ENCODE data around the gene KRT74.

Gene KRT74

GRCh38 chr12:52617403-52617785 lies 43.8 kb upstream of the KRT74 start:
- no peak for TF ChIP-seq TAF1 (IDR thresholded peaks at IDR 0.05; ENCODE audit: low read depth)
- no peak for TF ChIP-seq RAD21 (IDR thresholded peaks at IDR 0.05; ENCODE audit: low read depth)
- no peak for TF ChIP-seq EP300 (IDR thresholded peaks at IDR 0.05; ENCODE audit: borderline replicate concordance)
- TF ChIP-seq, protein P1, sequence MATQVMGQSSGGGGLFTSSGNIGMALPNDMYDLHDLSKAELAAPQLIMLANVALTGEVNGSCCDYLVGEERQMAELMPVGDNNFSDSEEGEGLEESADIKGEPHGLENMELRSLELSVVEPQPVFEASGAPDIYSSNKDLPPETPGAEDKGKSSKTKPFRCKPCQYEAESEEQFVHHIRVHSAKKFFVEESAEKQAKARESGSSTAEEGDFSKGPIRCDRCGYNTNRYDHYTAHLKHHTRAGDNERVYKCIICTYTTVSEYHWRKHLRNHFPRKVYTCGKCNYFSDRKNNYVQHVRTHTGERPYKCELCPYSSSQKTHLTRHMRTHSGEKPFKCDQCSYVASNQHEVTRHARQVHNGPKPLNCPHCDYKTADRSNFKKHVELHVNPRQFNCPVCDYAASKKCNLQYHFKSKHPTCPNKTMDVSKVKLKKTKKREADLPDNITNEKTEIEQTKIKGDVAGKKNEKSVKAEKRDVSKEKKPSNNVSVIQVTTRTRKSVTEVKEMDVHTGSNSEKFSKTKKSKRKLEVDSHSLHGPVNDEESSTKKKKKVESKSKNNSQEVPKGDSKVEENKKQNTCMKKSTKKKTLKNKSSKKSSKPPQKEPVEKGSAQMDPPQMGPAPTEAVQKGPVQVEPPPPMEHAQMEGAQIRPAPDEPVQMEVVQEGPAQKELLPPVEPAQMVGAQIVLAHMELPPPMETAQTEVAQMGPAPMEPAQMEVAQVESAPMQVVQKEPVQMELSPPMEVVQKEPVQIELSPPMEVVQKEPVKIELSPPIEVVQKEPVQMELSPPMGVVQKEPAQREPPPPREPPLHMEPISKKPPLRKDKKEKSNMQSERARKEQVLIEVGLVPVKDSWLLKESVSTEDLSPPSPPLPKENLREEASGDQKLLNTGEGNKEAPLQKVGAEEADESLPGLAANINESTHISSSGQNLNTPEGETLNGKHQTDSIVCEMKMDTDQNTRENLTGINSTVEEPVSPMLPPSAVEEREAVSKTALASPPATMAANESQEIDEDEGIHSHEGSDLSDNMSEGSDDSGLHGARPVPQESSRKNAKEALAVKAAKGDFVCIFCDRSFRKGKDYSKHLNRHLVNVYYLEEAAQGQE (IDR thresholded peaks at IDR 0.05; ENCODE audit: low read depth), result no peak
- no peak for TF ChIP-seq CEBPB (IDR thresholded peaks at IDR 0.05)
- TF ChIP-seq YY1 (IDR thresholded peaks at IDR 0.05; ENCODE audit: low read depth), result no peak
- no peak for TF ChIP-seq CREB1 (IDR thresholded peaks at IDR 0.05; ENCODE audit: low read depth)
- TF ChIP-seq TCF12 (IDR thresholded peaks at IDR 0.05; ENCODE audit: low read depth), result no peak
- no peak for TF ChIP-seq TEAD4 (IDR thresholded peaks at IDR 0.05)
- no peak for TF ChIP-seq ZBTB7A (IDR thresholded peaks at IDR 0.05; ENCODE audit: low read depth)
- TF ChIP-seq NFIC (IDR thresholded peaks at IDR 0.05), result no peak
- TF ChIP-seq MAX (IDR thresholded peaks at IDR 0.05), result no peak
- TF ChIP-seq FOXM1 (IDR thresholded peaks at IDR 0.05; ENCODE audit: borderline replicate concordance, low read depth), result no peak
- no peak for TF ChIP-seq EGR1 (IDR thresholded peaks at IDR 0.05)
- TF ChIP-seq, protein P2, sequence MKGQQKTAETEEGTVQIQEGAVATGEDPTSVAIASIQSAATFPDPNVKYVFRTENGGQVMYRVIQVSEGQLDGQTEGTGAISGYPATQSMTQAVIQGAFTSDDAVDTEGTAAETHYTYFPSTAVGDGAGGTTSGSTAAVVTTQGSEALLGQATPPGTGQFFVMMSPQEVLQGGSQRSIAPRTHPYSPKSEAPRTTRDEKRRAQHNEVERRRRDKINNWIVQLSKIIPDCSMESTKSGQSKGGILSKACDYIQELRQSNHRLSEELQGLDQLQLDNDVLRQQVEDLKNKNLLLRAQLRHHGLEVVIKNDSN (IDR thresholded peaks at IDR 0.05), result no peak

GRCh38 chr12:52616680-52617402 lies 43.2 kb upstream of the KRT74 start:
- TF ChIP-seq TAF1 (IDR thresholded peaks at IDR 0.05; ENCODE audit: low read depth), result no peak
- no peak for TF ChIP-seq TEAD4 (IDR thresholded peaks at IDR 0.05)
- TF ChIP-seq TCF12 (IDR thresholded peaks at IDR 0.05; ENCODE audit: low read depth), result no peak

DNA sequence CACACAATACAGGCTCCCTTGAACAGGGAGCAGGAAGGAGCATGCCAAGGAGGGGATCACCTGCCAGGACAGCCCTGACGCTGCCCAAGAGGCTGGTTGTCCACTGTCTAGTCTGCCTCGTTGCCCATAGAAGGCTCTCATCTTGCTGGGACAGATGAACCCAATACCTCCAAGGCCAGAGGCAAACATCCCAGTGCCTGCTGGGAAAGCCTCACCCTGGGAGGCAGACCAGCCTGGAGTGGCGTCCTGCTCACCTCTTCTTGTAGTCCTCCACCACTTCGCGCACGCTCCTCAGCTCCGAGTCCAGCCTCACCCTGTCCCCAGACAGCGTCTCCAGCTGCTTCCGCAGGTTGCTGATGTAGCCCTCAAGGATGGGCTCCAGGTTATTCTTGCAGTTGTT lies 42.3 kb upstream of the KRT74 start:
- TF ChIP-seq TCF12 (IDR thresholded peaks at IDR 0.05; ENCODE audit: low read depth), result no peak
- TF ChIP-seq, protein P1 (IDR thresholded peaks at IDR 0.05; ENCODE audit: low read depth), result no peak
- TF ChIP-seq, protein P2 (IDR thresholded peaks at IDR 0.05), result no peak
- no peak for TF ChIP-seq MAX (IDR thresholded peaks at IDR 0.05)
- no peak for TF ChIP-seq TEAD4 (IDR thresholded peaks at IDR 0.05)
- TF ChIP-seq YY1 (IDR thresholded peaks at IDR 0.05; ENCODE audit: low read depth), result no peak
- TF ChIP-seq EP300 (IDR thresholded peaks at IDR 0.05; ENCODE audit: borderline replicate concordance), result no peak
- TF ChIP-seq ZBTB7A (IDR thresholded peaks at IDR 0.05; ENCODE audit: low read depth), result no peak
- no peak for TF ChIP-seq EGR1 (IDR thresholded peaks at IDR 0.05)
- no peak for TF ChIP-seq RAD21 (IDR thresholded peaks at IDR 0.05; ENCODE audit: low read depth)
- no peak for TF ChIP-seq CEBPB (IDR thresholded peaks at IDR 0.05)
- no peak for TF ChIP-seq TAF1 (IDR thresholded peaks at IDR 0.05; ENCODE audit: low read depth)
- TF ChIP-seq NFIC (IDR thresholded peaks at IDR 0.05), result no peak
- no peak for TF ChIP-seq CREB1 (IDR thresholded peaks at IDR 0.05; ENCODE audit: low read depth)
- TF ChIP-seq FOXM1 (IDR thresholded peaks at IDR 0.05; ENCODE audit: borderline replicate concordance, low read depth), result no peak

GRCh38 chr12:52615208-52615868 lies 41.7 kb upstream of the KRT74 start:
- TF ChIP-seq EGR1 (IDR thresholded peaks at IDR 0.05) (no peak), TEAD4 (IDR thresholded peaks at IDR 0.05) (no peak), YY1 (IDR thresholded peaks at IDR 0.05; ENCODE audit: low read depth) (no peak), CEBPB (IDR thresholded peaks at IDR 0.05) (no peak)

DNA sequence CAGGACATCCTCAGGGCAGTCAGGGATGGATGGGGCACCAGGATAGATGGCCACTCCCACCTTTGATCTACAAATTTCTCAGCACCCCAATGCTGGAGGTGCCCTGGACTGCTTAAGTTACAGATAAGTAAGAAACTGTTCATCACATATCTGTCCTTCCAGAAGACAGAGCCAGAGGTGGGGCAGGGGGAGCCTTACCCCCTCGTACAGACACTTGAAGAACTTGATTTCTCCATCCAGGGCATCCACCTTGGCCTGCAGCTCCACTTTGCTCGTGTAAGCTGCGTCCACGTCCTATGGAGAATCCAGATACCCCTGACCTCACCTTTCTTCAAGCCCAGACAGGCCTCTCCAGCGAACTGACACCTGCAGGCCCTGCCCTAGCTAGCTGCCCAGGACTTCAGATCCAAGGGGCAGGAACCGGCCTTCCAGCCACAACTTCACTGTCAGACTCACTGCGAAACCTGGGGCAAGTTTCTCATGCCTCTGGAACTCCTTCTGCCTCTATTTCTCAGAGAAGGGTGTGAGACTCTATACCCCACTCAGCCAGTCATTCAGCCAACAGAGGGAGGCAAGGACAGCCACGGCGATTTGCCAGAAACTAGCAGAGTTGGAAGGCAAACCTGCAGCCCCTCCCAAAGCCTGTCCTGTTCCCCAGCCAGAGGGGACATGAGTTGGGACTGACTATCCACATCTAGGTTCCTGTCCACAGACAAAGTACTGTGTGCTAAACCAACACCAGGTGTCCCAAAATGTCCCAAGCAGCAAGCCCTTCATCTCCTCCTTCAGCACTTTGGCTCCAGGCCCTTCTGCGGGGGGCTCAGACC lies 41.0 kb upstream of the KRT74 start:
- TF ChIP-seq ZBTB7A (IDR thresholded peaks at IDR 0.05; ENCODE audit: low read depth) (no peak), EGR1 (IDR thresholded peaks at IDR 0.05) (no peak), CREB1 (IDR thresholded peaks at IDR 0.05; ENCODE audit: low read depth) (no peak), MAX (IDR thresholded peaks at IDR 0.05) (no peak), CEBPB (IDR thresholded peaks at IDR 0.05) (no peak), RAD21 (IDR thresholded peaks at IDR 0.05; ENCODE audit: low read depth) (no peak), NFIC (IDR thresholded peaks at IDR 0.05) (no peak), YY1 (IDR thresholded peaks at IDR 0.05; ENCODE audit: low read depth) (no peak)
- TF ChIP-seq, protein P2 (IDR thresholded peaks at IDR 0.05), result no peak
